ENCODE results near the gene SHPK.

SHPK gene

DNA sequence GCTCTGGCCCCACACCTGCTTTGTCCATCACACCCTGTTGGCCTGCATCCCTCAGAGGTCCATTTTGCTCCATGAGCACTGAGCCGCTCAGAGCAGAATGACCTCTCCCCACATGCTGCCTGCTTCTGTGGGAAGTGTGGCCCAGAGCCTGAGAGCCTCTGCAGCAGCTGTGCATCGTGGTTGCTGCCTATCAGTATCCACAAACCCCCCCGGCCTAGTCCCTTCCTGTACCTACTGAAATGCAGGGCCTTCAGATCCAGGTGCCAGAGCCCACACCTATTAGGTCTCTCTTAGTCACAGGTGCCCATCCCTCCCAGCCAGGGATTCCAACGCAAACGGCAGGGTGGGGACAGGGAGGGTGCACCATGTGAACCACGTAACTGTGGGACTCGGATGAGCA, 61.8 kb downstream of the SHPK start:
- TF ChIP-seq, protein P1, sequence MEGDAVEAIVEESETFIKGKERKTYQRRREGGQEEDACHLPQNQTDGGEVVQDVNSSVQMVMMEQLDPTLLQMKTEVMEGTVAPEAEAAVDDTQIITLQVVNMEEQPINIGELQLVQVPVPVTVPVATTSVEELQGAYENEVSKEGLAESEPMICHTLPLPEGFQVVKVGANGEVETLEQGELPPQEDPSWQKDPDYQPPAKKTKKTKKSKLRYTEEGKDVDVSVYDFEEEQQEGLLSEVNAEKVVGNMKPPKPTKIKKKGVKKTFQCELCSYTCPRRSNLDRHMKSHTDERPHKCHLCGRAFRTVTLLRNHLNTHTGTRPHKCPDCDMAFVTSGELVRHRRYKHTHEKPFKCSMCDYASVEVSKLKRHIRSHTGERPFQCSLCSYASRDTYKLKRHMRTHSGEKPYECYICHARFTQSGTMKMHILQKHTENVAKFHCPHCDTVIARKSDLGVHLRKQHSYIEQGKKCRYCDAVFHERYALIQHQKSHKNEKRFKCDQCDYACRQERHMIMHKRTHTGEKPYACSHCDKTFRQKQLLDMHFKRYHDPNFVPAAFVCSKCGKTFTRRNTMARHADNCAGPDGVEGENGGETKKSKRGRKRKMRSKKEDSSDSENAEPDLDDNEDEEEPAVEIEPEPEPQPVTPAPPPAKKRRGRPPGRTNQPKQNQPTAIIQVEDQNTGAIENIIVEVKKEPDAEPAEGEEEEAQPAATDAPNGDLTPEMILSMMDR (conservative IDR thresholded peaks at IDR 0.05; ENCODE audit: low read depth, low read length) = no peak
- no peak for DNase-seq (ENCODE audit: low read depth)
- no peak overlapping the region for H3K4me3 ChIP-seq (ENCODE audit: low read length)

DNA sequence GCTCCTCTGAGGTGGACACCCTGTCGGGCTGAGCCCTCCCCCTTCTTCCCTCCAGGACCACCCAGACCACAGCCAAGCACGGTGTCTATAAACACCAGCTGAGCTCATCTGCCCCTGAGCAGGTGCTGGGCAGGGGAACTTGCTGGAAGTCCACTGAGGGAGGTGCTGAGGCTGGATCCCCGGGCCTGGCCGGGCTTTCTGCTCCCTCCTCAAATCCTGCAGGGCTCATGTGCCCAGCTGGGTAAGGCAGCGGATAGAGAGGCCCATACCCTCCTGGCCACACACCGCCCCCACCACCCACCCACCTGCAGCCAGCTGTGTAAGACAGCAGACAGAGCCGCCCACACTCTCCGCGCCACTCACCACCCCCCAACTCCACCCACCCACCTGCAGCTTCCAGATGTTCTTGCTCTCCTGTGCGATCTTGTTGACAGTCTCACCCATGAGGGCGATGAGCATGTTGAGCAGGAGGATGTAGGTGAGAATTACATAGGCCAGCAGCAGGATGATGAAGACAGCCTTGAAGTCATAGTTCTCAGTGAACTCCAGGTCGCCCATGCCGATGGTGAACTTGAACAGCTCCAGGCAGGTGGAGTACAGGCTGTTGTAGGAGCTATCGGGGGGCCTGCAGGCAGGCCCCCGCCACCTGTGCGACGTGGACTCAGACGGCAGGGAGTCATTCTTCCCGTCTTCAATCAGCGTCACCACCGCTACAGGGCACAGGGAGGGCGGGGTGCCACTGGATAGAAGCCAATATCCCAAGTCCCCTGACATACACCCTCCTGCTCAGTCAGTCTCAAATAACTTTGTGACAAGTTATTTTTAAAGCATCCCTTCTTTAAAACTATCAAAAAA, 62.6 kb downstream of the SHPK start:
- TF ChIP-seq, protein P1 (conservative IDR thresholded peaks at IDR 0.05; ENCODE audit: low read depth, low read length) = no peak
- DNase-seq (ENCODE audit: low read depth) = no peak

DNA sequence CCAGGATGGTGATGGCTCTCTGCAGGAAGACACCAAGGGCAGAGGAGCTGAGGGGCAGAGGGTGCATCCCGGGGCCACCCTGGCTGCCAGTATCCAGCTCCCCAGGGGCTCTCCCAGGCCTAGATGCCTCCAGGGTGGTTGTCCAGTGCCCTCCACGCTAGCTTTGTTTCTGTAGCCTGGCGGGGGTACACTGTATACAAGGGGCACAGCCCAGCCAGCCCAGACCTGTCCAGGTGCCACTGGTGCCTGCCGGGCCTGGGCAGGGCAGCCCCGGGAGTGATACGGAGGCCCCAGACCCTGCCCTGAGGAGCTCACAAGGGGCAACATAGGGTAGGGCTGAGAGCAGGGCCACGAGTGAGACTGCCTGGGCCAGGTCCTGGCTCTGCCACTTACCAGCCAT, 63.8 kb downstream of the SHPK start:
- no peak for DNase-seq (ENCODE audit: low read depth)
- no peak overlapping the region for H3K4me3 ChIP-seq (ENCODE audit: low read length)
- TF ChIP-seq, protein P1 (conservative IDR thresholded peaks at IDR 0.05; ENCODE audit: low read depth, low read length) = no peak

More for the DNA sequence above, 62.6 kb downstream of the SHPK start:
- H3K4me3 ChIP-seq (ENCODE audit: low read length) = no peak overlapping the region

DNA sequence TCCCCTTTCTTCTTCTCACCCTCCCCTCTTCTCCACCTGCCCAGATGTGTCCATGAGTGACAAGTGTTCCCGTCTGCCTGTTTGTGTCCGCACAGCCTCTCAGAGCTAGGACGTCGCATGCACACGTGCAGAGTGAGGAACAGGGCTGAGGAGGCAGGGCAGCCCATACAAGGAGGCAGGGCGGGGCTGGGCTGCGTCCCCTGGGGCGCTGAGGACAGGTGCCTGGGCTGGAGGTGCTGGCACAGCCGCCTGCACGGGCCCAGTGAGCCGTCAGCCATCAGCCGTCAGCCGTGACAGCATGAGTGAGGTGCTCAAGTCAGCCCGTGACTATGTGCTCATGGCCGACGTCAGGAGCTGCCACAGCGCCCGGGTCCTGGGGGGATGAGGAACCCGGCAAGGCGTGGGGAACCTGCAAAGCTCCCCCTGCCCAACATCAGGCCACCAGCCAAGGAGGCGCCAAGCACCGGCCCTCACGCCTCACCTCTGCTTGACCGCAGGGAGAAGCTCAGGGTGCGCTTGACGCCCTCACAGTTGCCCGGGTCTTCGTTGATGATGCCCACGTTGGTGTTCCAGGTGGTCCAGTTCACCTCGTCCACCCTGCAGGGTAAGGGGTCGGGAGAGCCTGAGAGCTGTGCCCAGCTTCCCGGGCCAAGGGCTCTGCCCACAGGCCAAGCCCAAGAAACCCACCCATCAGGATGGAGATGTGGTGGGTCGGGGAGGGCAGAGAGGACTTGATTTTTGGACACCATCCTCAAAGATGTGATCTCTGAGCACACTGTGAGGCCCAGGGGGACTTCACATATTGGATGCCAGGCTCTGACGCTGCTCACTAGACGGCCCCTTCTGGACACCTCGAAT, 64.8 kb downstream of the SHPK start:
- DNase-seq (ENCODE audit: low read depth) = no peak
- TF ChIP-seq, protein P1 (conservative IDR thresholded peaks at IDR 0.05; ENCODE audit: low read depth, low read length) = no peak
- no peak overlapping the region for H3K4me3 ChIP-seq (ENCODE audit: low read length)

DNA sequence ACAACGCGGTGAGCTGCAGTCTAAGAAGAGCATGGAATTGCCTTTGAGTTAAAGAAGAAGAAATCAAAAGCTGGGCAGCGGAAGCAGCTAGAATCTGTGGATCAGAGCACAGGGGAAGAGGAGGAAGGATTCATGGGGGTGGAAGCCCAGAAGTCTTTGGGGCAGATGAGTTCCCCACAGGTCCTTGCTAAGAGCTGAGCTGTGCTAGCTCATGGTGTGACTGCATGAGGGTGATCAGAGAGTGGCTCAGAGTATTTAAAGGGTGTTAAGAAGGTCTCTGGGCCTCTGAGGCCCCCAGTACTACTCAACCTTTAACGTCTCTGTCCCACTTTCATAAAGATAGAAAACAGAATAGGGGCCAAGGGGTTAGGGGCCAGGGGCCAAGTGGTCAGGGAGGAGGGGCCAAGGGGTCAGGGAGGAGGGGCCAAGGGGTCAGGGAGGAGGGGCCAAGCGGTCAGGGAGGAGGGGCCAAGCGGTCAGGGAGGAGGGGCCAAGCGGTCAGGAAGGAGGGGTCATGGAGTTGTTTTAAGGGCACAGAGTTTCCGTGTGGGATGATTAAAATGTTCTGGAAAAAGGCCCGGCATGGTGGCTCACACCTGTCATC, 66.4 kb downstream of the SHPK start:
- no peak overlapping the region for H3K4me3 ChIP-seq (ENCODE audit: low read length)
- no peak for DNase-seq (ENCODE audit: low read depth)
- TF ChIP-seq, protein P1 (conservative IDR thresholded peaks at IDR 0.05; ENCODE audit: low read depth, low read length) = no peak

DNA sequence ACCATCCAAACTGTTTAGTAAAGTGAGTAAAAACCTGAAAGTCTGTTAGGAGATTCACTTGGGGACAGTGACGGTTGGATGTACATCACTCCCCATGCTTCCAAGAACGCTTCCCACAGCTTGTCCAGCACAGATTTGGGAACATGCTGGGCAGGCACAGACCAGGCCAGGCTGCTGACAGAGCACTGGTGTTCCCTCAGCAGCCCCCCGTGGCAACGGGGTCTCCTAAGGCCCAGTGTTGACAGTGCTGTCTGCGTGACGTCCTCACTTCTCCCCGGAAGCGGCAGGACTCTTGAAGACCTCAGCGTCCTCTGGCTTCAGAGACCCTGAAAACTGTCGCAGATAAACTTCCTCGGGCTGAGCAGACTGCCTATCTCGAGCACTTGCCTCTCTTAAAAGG, 69.5 kb downstream of the SHPK start:
- TF ChIP-seq, protein P1 (conservative IDR thresholded peaks at IDR 0.05; ENCODE audit: low read depth, low read length) = no peak
- H3K4me3 ChIP-seq (ENCODE audit: low read length) = no peak overlapping the region
- no peak for DNase-seq (ENCODE audit: low read depth)
